CD4-positive, alpha-beta T cell treated with Interleukin-6 for 4 hours (primary cell): ENCODE measurements around the gene SKIDA1.

Source experiments
- DNase-seq: peaks from one replicate; pipeline ENCODE4 v3.0.0-alpha.2; 2020; ENCODE audit warnings: mixed read lengths

SKIDA1 gene

DNA sequence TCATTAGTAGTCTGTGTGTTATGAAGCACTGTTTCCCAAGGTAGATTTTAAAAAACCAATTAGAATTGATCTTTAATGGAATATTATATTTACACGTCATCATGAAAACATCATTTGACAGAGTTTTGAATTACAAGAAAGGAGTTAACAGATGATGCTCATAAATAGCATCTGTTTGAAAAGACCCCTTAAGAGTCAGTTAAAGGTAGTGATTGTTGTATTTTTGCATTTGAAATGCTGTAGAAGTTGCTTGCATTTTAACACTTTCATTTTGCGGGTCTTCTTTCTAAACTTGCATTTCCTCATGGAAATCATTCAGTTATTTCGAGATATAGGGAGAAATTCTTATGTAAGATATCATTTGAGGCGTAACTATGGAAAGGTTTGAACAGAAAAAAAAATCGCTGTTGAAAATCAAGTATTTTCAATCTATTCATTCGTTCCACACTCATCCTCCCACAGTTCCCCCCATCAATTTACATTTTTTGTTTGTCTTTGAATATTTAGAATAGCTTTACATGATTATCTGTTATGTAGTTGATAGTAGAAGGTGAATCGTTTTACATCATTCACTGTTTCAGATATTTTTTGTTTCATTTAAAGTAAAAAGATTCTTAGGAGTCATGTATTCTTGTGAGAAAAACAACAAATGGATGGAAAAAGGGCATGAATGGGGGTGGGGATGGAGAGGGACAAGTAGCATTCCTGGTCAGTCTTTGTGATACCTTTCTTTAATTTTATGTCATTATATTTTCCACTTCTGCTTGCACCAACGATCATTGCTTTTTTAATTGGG lies 3.0 kb upstream of the SKIDA1 start:
- no peak for DNase-seq

DNA sequence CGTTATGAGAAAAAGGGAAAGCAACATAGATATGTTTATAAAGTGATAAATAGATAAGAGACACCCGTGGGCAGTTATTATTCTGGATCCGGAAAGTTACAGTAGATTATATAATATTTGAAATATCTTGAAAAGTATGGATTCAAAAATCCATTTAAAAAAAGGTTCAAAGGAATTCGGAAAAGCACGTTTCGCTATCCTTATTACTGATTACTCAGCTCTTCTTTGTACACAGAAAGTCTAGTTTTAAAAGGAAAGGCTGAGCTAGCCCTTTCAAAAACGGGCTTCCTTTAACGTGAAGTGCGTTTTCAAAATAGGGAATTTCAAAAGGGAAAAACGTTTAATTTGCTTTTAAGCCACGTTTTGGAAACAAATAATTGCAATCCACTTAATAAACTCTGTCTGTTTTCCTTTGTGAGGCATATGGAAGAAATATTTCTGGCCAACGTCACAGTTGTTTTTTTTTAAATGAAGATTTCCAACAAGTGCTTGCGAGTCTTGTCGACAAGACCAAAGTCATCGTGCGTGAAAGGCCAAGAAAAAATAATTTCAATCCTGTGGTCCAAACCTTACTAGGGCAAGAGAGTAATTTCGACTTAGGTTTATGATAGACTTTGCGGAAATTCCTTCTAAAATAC lies 2.2 kb upstream of the SKIDA1 start:
- no peak for DNase-seq

GRCh38 chr10:21526860-21527597 lies 1.5 kb upstream of the SKIDA1 start:
- peak; percentile 50 for DNase-seq

DNA sequence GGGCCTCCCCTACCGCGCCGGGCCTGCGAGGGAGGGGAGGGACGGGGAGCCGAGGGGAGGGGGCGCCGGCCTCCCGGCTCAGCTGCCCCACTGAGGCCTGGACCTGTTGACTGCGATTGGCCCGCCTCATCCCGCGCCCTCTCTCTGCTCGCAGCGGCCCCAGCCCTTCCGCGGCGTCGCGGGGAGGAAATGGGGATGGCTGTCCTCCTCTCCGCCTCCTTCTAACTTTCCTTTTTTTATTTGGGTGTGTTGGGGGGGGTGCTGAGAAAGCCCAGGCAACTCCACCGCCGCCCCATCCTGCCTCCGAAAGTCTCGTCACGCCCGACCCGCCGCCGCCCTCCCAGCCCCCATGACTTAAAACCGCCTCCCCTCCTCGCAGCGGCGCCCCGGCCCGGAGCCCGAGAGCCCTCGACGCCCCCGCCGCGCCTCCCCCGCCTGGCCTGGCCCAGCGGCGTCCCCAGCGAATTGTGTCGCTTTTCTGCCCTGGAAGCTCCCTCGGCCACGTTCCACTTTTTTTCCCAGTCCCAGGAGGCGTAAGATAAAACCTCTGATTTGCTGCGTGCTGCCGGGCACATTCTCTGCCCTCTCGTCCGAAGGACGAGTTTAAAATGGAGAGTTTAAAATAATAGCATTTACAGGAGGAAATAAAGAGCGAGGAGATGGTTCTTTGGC lies 842 bp upstream of the SKIDA1 start:
- peak; percentile 72 for DNase-seq

- no peak for DNase-seq
Observed at GRCh38 chr10:21524526-21525366, 736 bp downstream of the SKIDA1 start.

DNA sequence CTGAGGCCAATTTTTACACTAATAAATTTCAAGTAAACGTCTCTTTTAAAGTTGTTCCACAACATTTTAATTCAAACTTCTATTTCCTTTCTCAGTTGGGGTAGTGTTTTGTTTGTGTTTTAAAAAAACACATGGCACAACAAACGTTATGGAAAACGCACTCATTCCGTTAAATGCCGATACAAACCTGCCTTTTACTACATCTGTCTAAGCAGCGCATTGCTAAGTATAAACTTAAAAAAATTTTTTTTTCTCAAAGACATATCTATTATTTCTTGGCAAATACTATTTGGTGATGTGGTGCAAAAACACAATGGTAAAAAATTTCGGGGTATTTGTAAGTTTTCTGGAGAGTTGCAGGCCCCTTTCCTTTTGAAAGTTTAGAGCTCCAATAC lies 1.4 kb downstream of the SKIDA1 start:
- DNase-seq, result no peak

- no peak for DNase-seq
Observed at GRCh38 chr10:21523557-21524008, 1.9 kb downstream of the SKIDA1 start.

- DNase-seq, result no peak
Observed at GRCh38 chr10:21522631-21523406, 2.7 kb downstream of the SKIDA1 start.

- no peak for DNase-seq
Observed at GRCh38 chr10:21521751-21522533, 3.5 kb downstream of the SKIDA1 start.

DNA sequence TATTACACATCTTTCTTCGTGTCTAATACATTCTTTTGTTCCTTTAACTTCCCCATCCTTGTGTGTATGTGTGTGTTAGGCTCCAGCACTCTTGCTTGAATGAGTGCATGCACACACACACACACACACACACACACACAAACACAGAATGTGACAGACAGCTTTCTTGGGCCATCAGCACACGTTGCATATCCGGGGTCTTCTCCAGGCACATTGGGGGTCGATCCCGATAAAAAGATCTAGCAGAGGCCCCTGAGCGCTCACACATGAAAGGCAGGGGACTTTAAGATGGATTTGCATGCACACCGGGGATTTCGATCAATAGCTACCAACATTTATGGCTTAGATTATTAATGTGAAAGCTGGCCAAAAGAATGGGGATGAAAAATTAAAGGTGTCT lies 4.5 kb downstream of the SKIDA1 start:
- no peak for DNase-seq

DNA sequence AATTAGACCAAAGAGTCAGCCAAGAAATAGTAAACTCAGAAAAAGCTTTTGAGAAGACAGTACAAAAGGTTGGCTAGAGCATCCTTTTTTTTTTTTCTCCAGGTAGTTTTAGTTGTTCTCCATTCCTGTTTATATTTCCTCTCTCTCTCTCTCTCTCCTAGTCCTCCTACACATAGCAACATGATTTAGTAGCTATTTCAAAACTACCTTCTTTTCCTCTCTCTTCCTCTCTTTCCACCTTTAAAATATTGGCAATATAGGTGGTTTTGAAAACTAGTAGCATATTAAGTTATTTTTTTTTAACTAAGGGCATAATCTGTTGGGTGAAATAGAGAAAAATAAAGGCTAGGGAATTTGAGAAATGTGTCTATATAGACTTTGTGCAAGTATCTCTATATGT lies 5.0 kb downstream of the SKIDA1 start:
- DNase-seq, result no peak

- DNase-seq, result no peak
Observed at GRCh38 chr10:21519941-21520436, 5.5 kb downstream of the SKIDA1 start.

- no peak for DNase-seq
Observed at GRCh38 chr10:21519397-21519933, 6.0 kb downstream of the SKIDA1 start.

GRCh38 chr10:21518641-21519396 lies 6.7 kb downstream of the SKIDA1 start:
- no peak for DNase-seq

DNA sequence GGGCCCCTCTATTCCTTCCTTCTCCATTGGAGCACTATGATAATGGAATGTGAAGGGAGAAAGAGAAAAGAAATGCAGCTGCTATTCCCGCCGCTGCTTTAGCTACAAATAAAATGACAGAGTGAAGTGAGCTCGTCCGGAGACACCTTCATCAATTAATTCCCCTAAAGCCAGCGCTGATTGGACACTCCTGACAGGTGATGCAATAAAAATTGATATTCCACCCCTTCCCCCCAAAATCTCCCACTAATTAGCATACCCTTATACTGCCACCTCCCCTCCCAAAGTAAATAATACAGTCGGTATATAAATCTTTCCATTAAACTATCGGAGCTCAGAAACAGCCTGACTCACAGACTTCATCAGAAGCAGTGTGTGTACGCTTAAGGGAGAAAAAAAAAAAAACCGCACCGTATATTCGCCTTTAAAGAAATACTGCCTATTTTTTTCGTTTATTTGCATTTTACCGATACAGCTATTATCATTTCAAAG lies 7.3 kb downstream of the SKIDA1 start:
- DNase-seq, result no peak

GRCh38 chr10:21517134-21518031 lies 8.1 kb downstream of the SKIDA1 start:
- DNase-seq, result peak; percentile 35

DNA sequence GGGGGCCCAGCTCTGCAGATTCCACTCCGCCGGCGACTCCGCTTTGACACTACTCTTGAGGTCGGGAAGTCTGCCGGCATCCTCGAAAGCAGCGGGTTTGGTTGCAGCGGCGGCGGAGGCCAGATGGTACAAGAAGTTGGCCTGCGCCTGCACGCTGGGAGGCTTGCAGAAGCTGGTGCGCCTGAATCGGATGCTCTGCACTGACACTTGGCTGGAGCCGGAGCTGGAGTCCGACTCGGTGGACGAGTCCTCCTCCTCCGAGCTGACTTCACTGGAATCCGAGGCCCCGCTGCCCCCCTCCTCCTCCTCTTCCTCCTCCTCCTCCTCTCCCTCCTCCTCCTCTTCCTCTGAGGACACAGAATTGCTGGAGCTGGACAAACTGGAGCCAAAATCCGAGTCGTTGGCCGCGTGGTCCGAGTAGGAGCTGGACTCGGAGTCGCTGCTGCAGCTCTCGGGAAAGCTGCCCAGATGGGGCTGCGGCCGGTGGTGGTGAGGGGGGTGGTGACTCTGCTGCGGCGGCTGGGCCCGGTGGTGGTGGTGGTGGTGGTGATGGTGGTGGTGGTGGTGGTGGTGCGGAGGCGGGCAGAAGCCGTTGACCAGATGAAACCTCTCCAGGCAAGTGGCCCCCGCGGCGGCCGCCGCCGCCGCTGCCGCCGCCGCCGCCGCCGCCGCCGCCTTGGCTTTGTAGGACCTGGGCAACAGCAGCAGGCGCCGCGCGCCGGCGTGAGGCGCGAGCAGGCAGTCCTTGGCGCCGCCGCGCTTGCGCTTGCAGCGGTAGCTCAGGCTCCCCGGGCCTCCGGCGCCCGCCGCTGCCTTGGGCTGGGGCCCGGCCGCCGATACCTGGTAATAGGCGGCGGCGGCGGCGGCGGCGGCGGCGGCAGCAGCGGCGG lies 9.0 kb downstream of the SKIDA1 start:
- DNase-seq, result peak; percentile 65
